Body of pancreas (tissue), 4 donors: ENCODE data around the gene ESYT1.

ENCODE experiments used
- CTCF ChIP-seq, 7 experiments: fragments of 450-650 bp in 4 of 7; fragments of 200-600 bp in 3 of 7; sonication (generic) in 3 of 7; IDR thresholded peaks; one replicate each; pipeline ENCODE4 v1.5.1; 2016 to 2019; ENCODE audit warnings: antibody characterized with exemption in 7 of 7
- POLR2A ChIP-seq, 3 donors: fragments of 450-650 bp; IDR thresholded peaks; one replicate each; pipeline ENCODE4 v1.6.1; 2016; ENCODE audit warnings: antibody characterized with exemption in 3 of 3, mild to moderate bottlenecking in 2 of 3

GRCh38 chr12:56128670-56129205, 671 bp downstream of the ESYT1 start:
- TF ChIP-seq CTCF (IDR thresholded peaks at IDR 0.05) (no peak), POLR2A (IDR thresholded peaks at IDR 0.05) (no peak)
